OCI-LY7 (cell line): ENCODE data around the gene TAOK1. TPM values are rescaled to one million over a fixed set of nuclear protein-coding genes. Genes with fewer than 3 reads are reported as not detected.
"Not testable (repeated sequence)": the region's sequence is repeated elsewhere in the genome, so short reads cannot be mapped to it uniquely, and the experiment has no call there.

Experiments used
- BruUV-seq: library from RNA; stranded (reverse); fragments of 400-500 nt; replicated peaks from 2 replicates; lab custom pipeline; 2021; lab: Mats Ljungman, UMichigan
- CTCF ChIA-PET: fragments of 300-600 bp; sonication (Branson Sonifier 250); formaldehyde crosslinking; loops from one replicate; lab custom pipeline; 2022; ENCODE audit warnings: antibody characterized with exemption; ENCODE audit not compliant: unreplicated experiment; lab: Charles Lee
- POLR2A ChIA-PET: fragments of 300-600 bp; sonication (Branson Sonifier 250); formaldehyde crosslinking; loops from one replicate; lab custom pipeline; 2022; ENCODE audit warnings: antibody characterized with exemption; lab: Charles Lee
- DNase-seq: peaks from one replicate; pipeline ENCODE4 v3.0.0-alpha.2; 2015; ENCODE audit warnings: low spot score
- H2AFZ ChIP-seq: fragments of 200-600 bp; sonication (generic), shearing (Covaris generic); 2 replicates; pipeline ENCODE4 v1.6.1; 2014; ENCODE audit warnings: mild to moderate bottlenecking, antibody characterized with exemption, low read length, moderate library complexity
- H3K27ac ChIP-seq: fragments of 200-600 bp; sonication (generic); 2 replicates; pipeline ENCODE4 v1.5.1; 2014; ENCODE audit warnings: mixed run types, low read depth, mild to moderate bottlenecking, moderate library complexity, low read length, inconsistent platforms; ENCODE audit not compliant: poor library complexity, severe bottlenecking
- H3K36me3 ChIP-seq: fragments of 200-600 bp; sonication (generic); 2 replicates; pipeline ENCODE4 v1.6.1; 2014; ENCODE audit warnings: mild to moderate bottlenecking, antibody characterized with exemption, low read length, moderate library complexity, mixed read lengths; ENCODE audit not compliant: insufficient read depth
- H3K4me1 ChIP-seq: fragments of 200-600 bp; sonication (generic); 2 replicates; pipeline ENCODE4 v1.5.1; 2014; ENCODE audit warnings: mild to moderate bottlenecking, low read length; ENCODE audit not compliant: insufficient read depth, poor library complexity, severe bottlenecking
- H3K4me2 ChIP-seq: fragments of 200-600 bp; sonication (generic); 2 replicates; pipeline ENCODE4 v1.6.1; 2014; ENCODE audit warnings: mild to moderate bottlenecking, low read length
- H3K4me3 ChIP-seq: fragments of 200-600 bp; sonication (generic); 2 replicates; pipeline ENCODE4 v1.5.1; 2014; ENCODE audit warnings: mild to moderate bottlenecking, low read depth, low read length; ENCODE audit not compliant: poor library complexity, severe bottlenecking
- H3K79me2 ChIP-seq: fragments of 200-600 bp; sonication (generic); 2 replicates; pipeline ENCODE4 v1.6.1; 2016; ENCODE audit warnings: low read depth, mild to moderate bottlenecking, low read length, moderate library complexity, mixed read lengths; ENCODE audit not compliant: insufficient read depth
- H3K9me2 ChIP-seq: fragments of 200-600 bp; sonication (generic); 2 replicates; pipeline ENCODE4 v1.6.1; 2016; ENCODE audit warnings: mild to moderate bottlenecking, low read length, mixed read lengths; ENCODE audit not compliant: insufficient read depth
- H3K9me3 ChIP-seq: fragments of 200-600 bp; sonication (generic); 2 replicates; pipeline ENCODE4 v1.6.1; 2014; ENCODE audit warnings: mild to moderate bottlenecking, mixed run types, low read length, mixed read lengths
- H4K20me1 ChIP-seq: fragments of 200-600 bp; sonication (generic); 2 replicates; pipeline ENCODE4 v1.6.1; 2014; ENCODE audit warnings: mild to moderate bottlenecking, antibody characterized with exemption, low read length, moderate library complexity, mixed read lengths; ENCODE audit not compliant: insufficient read depth
- CTCF ChIP-seq: fragments of 200-600 bp; sonication (generic); conservative IDR thresholded peaks from 2 replicates; pipeline ENCODE4 v1.5.1; 2014; ENCODE audit warnings: mild to moderate bottlenecking, antibody characterized with exemption, low read length, moderate library complexity, mixed read lengths
- EZH2phosphoT487 ChIP-seq: fragments of 200-600 bp; sonication (generic); IDR thresholded peaks from 2 replicates; pipeline ENCODE4 v1.6.1; 2018; ENCODE audit warnings: low read depth, borderline replicate concordance, mild to moderate bottlenecking, mixed run types, antibody characterized with exemption, low read length, moderate library complexity, mixed read lengths
- intact Hi-C: fragments of 100-400 bp; cut with micrococcal nuclease; formaldehyde crosslinking; loops from one replicate; pipeline ENCODE4 v1.10.0; 2022; ENCODE audit not compliant: unreplicated experiment
- total RNA-seq, 2 experiments: library from RNA; depleted of rRNA in 1 of 2; stranded (reverse); fragments of >200 nt in 1 of 2; shearing (Covaris generic) in 1 of 2; gene quantifications; 2 replicates each; pipeline ENCODE4 v1.2.3, GENCODE V29; 2014 to 2022

TAOK1 gene
- total RNA-seq, 2 experiments from 2014 or later = 30.4 to 46.8 TPM

DNA sequence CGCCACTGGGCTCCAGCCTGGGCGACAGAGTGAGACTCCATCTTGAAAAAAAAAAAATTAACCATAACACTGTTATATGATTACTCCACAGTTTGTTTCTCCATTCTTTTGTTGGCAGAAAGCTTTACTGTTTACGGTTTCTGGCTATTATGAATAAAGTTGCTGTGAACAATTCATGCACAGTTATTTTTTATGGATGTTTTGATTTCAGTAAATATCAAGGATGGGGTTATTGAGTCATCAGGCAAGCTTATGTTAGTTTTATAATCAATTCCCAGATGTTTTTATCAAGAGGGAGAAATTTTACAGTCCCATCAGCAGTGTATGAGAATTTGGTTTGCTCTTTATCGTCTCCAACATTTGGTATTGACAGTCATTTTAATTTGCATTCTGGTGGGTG is 67.9 kb downstream of the TAOK1 start:
- peaks cover 9% of the 10 kb centered on the region for H3K9me3 ChIP-seq
- peaks cover 52% of the 10 kb centered on the region; the same call in 1 of the 2 replicates for H3K79me2 ChIP-seq
- H4K20me1 ChIP-seq = no peaks in the 10 kb centered on the region
- no peak for DNase-seq
- no TSS peak for BruUV-seq
- POLR2A ChIA-PET = no interaction called here
- no peak overlapping the region for H2AFZ ChIP-seq
- CTCF ChIA-PET = no interaction called here
- H3K9me2 ChIP-seq = no peaks in the 10 kb centered on the region
- no peak overlapping the region for H3K27ac ChIP-seq
- peaks cover 10% of the 10 kb centered on the region for H3K4me1 ChIP-seq
- no peak for TF ChIP-seq EZH2phosphoT487
- no peak for TF ChIP-seq CTCF
- no peak overlapping the region for H3K4me2 ChIP-seq
- intact Hi-C loops = no loop called here
- H3K36me3 ChIP-seq = peaks cover 67% of the 10 kb centered on the region
- H3K4me3 ChIP-seq = no peak overlapping the region

DNA sequence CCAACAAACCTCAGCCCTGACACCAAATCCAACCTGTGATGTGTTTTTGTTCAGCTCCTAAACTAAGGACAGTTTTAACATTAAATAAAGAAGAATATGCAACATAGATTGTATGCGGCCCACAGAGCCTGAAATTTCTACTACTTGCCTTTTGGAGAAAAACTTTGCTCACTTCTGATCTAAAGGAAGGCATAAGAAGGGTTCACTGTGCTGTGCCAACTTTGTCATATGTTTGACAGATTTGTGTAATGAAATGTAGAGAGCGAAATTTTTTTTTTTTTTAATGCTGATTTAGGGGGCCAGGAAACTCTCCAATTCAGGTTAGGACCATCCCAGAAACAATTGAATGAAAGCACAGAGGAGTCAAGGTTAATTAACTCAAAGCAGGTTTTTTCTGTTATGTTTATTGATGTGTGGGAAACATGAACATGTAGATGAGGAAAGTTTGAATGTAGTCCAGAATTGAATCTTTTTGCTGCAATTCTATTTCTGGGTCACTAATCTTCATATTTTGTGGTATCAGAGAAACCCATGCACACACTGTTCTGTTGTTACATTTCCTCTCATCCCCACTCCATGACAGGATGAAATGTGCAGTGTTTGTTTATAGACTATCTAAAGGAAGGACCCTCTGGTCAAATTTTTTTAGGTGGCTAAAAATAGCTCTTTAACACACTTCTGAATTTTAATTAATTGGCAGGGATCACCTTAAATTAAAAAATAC is 71.5 kb downstream of the TAOK1 start:
- Histone ChIP-seq H3K27ac (no peak overlapping the region), H2AFZ (no peak overlapping the region), H3K4me2 (no peak overlapping the region), H3K4me1 (peaks cover 10% of the 10 kb centered on the region), H3K4me3 (no peak overlapping the region), H3K9me3 (no peaks in the 10 kb centered on the region), H4K20me1 (no peaks in the 10 kb centered on the region), H3K36me3 (peaks cover 61% of the 10 kb centered on the region), H3K9me2 (no peaks in the 10 kb centered on the region), H3K79me2 (peaks cover 37% of the 10 kb centered on the region; the same call in 1 of the 2 replicates)
- TF ChIP-seq EZH2phosphoT487 = no peak
- no peak for TF ChIP-seq CTCF
- CTCF ChIA-PET = no interaction called here
- POLR2A ChIA-PET = no interaction called here
- no peak for DNase-seq
- intact Hi-C loops = loop anchor here (5.0 kb wide), 1 partner anchor 69 kb away; the partner anchor contains the start of gene TAOK1
- TSS peak; percentile 29 for BruUV-seq

GRCh38 chr17:29469276-29469675 is 79.1 kb downstream of the TAOK1 start:
- ChIA-PET POLR2A (no interaction called here), CTCF (no interaction called here)
- BruUV-seq = no TSS peak
- H3K4me1 ChIP-seq = no peaks in the 10 kb centered on the region
- no peaks in the 10 kb centered on the region for H3K9me3 ChIP-seq
- no peaks in the 10 kb centered on the region for H4K20me1 ChIP-seq
- no peak overlapping the region for H2AFZ ChIP-seq
- no peaks in the 10 kb centered on the region for H3K9me2 ChIP-seq
- intact Hi-C loops = no loop called here
- H3K27ac ChIP-seq = no peak overlapping the region
- H3K4me3 ChIP-seq = no peak overlapping the region
- H3K4me2 ChIP-seq = no peak overlapping the region
- peaks cover 82% of the 10 kb centered on the region for H3K36me3 ChIP-seq
- DNase-seq = no peak
- H3K79me2 ChIP-seq = no peaks in the 10 kb centered on the region; the same call in 1 of the 2 replicates
- TF ChIP-seq CTCF (no peak), EZH2phosphoT487 (no peak)

DNA sequence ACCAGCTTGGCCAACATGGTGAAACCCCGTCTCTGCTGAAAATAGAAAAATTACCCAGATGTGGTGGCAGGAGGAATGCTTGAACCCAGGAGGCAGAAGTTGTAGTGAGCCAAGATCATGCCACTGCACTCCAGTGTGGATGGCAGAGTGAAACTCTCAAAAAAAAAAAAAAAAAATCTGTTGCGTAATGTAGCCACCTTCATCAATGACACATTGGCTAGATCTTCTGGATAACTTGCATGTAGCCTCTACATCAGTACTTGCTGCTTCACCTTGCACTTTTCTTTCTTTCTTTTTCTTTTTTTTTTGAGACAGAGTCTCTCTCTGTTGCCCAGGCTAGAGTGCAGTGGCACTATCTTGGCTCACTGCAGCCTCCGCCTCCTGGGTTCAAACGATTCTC is 83.3 kb downstream of the TAOK1 start:
- POLR2A ChIA-PET = interaction anchor here (0.5 to 0.7 kb wide), 3 partner anchors 21 to 792 kb away, joined by 3 to 5 read pairs (median 3); no protein-coding TSS in a partner anchor
- BruUV-seq, H3K9me2 ChIP-seq, DNase-seq, CTCF ChIA-PET, H3K79me2 ChIP-seq, H3K4me1 ChIP-seq, intact Hi-C loops, H3K4me2 ChIP-seq, H3K27ac ChIP-seq, H2AFZ ChIP-seq, H3K4me3 ChIP-seq, H3K9me3 ChIP-seq, H4K20me1 ChIP-seq: not testable (repeated sequence)
- peaks cover 63% of the 10 kb centered on the region for H3K36me3 ChIP-seq
